Measurements from ENCODE around the gene IFTAP. TPM values are rescaled to one million over a fixed set of nuclear protein-coding genes. Genes with fewer than 3 reads are reported as not detected.

Gene IFTAP
- total and polyA plus RNA-seq, 2 of the 13 experiments (the other 11 are each of a cell fraction or from before 2014, with no cell fraction given) = 11.3 to 29.4 TPM

DNA sequence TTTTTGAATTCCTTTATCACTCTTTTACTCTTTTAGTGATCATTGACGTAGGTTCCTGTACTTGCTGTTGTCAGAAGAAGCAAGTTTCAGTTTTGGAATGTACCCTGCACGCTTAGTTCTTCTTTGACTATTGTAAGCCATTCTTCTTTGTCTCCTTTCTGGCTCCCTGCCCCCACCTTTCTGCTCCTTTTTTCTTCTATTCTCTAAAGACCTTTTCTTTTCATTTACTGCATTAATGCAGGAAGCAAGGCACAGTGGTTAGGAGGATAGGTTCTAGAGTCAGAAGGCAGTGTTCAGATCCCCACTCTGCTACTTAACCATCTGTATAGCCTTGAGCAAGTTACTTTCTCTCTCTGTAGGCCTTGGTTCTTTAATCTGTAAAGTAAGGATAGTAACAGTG, 37.5 kb downstream of the IFTAP start (continued):
- TF ChIP-seq, protein P1, sequence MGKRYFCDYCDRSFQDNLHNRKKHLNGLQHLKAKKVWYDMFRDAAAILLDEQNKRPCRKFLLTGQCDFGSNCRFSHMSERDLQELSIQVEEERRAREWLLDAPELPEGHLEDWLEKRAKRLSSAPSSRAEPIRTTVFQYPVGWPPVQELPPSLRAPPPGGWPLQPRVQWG (CRISPR knock-in tag; IDR thresholded peaks at IDR 0.05; ENCODE audit: borderline replicate concordance, low read depth) = no peak
- TF ChIP-seq, protein P2, sequence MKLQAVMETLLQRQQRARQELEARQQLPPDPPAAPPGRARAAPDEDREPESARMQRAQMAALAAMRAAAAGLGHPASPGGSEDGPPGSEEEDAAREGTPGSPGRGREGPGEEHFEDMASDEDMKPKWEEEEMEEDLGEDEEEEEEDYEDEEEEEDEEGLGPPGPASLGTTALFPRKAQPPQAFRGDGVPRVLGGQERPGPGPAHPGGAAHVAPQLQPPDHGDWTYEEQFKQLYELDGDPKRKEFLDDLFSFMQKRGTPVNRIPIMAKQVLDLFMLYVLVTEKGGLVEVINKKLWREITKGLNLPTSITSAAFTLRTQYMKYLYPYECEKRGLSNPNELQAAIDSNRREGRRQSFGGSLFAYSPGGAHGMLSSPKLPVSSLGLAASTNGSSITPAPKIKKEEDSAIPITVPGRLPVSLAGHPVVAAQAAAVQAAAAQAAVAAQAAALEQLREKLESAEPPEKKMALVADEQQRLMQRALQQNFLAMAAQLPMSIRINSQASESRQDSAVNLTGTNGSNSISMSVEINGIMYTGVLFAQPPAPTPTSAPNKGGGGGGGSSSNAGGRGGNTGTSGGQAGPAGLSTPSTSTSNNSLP (IDR thresholded peaks at IDR 0.05; ENCODE audit: low read depth, low read length) = no peak

DNA sequence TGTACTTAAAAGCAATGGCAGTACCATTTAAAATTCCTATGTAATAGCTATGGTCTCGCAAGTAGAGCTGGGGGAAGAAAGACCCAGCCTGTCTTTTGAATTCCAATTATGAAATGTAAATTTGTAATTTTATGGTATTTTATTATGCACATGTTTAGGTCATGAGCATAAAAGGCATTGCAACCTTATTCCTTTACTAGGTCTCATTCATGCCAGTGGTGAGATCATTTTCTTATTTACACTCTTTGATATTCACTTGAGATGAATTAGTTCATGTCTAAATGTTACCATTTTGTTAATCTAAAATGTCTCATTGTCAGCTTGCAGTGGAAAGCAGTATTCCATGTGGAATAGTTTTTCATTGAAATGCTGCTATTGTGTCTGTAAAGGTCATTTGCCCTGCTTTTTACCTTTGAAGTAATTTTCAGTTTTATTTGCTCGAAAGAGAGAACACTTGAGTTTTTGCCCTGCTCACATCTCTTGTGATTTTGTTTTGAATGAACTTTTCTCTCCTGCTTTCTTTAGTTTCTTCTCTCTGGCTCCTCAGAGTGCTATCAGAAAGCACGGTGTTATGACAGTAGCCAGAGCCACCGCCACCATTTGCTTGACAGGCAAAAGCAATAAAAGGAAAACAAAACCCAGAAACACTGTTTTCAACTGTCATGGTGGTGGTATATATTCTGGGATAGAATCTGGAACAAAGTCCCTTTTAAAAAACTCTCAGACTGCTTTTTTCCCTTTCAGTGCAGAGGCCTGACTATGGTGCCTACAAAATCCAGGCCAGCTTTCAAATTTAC, 41.0 kb downstream of the IFTAP start:
- H3K4me2 ChIP-seq (ENCODE audit: low read depth, low read length) = no peak overlapping the region
- TF ChIP-seq, protein P3, sequence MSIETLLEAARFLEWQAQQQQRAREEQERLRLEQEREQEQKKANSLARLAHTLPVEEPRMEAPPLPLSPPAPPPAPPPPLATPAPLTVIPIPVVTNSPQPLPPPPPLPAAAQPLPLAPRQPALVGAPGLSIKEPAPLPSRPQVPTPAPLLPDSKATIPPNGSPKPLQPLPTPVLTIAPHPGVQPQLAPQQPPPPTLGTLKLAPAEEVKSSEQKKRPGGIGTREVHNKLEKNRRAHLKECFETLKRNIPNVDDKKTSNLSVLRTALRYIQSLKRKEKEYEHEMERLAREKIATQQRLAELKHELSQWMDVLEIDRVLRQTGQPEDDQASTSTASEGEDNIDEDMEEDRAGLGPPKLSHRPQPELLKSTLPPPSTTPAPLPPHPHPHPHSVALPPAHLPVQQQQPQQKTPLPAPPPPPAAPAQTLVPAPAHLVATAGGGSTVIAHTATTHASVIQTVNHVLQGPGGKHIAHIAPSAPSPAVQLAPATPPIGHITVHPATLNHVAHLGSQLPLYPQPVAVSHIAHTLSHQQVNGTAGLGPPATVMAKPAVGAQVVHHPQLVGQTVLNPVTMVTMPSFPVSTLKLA (IDR thresholded peaks at IDR 0.05) = no peak
- TF ChIP-seq ZNF431 (CRISPR knock-in tag; IDR thresholded peaks at IDR 0.05; ENCODE audit: borderline replicate concordance, low read depth) (no peak), ZNF775 (CRISPR knock-in tag; IDR thresholded peaks at IDR 0.05; ENCODE audit: borderline replicate concordance) (no peak), KLF12 (CRISPR knock-in tag; IDR thresholded peaks at IDR 0.05; ENCODE audit: borderline replicate concordance) (no peak)
- TF ChIP-seq, protein P4, sequence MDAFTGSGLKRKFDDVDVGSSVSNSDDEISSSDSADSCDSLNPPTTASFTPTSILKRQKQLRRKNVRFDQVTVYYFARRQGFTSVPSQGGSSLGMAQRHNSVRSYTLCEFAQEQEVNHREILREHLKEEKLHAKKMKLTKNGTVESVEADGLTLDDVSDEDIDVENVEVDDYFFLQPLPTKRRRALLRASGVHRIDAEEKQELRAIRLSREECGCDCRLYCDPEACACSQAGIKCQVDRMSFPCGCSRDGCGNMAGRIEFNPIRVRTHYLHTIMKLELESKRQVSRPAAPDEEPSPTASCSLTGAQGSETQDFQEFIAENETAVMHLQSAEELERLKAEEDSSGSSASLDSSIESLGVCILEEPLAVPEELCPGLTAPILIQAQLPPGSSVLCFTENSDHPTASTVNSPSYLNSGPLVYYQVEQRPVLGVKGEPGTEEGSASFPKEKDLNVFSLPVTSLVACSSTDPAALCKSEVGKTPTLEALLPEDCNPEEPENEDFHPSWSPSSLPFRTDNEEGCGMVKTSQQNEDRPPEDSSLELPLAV (CRISPR knock-in tag; conservative IDR thresholded peaks at IDR 0.05; ENCODE audit: low read depth) = no peak
- TF ChIP-seq, protein P2 (IDR thresholded peaks at IDR 0.05; ENCODE audit: low read depth, low read length) = no peak
- no TSS peak for BruUV-seq (replicated peaks)
- H3K9me3 ChIP-seq (ENCODE audit: low read length) = no peaks in the 10 kb centered on the region
- no peak for FAIRE-seq
- CTCF ChIA-PET (ENCODE audit: low intra/inter-chr PET ratio, low total read pairs) = no interaction called here
- no peak overlapping the region for H3K4me3 ChIP-seq (replicated peaks in 1 of 3; ENCODE audit: insufficient read depth in 1 of 3, low read depth in 2 of 3, low read length in 3 of 3)
- 91% methylated on average over 4 of the region's 4 CpGs for WGBS (ENCODE audit: low lambda C conversion rate)
- DNase-seq (ENCODE audit: low spot score) = no peak
- no peaks in the 10 kb centered on the region for H3K27me3 ChIP-seq (ENCODE audit: control insufficient read depth in 1 of 2, insufficient read depth in 2 of 2, low read length in 2 of 2)
- H3K27ac ChIP-seq (ENCODE audit: extremely low read length, insufficient read depth, low read length) = no peak overlapping the region
- no peak overlapping the region for H2AFZ ChIP-seq (ENCODE audit: low read length)
- POLR2A ChIA-PET = no interaction called here
- no peaks in the 10 kb centered on the region for H4K20me1 ChIP-seq (ENCODE audit: insufficient read depth, low read length)
- H3K79me2 ChIP-seq (ENCODE audit: insufficient read depth, low read length) = no peaks in the 10 kb centered on the region
- intact Hi-C loops (cut with micrococcal nuclease; ENCODE audit: unreplicated experiment) (no loop called here), in situ Hi-C loops (cut with HindIII; ENCODE audit: extremely low pct_ligation_motif_present, low pct_unique_long_range_greater_than_20kb) (loop anchor here (10.0 kb wide), 1 partner anchor 60 kb away; no protein-coding TSS in a partner anchor)
- H3K9ac ChIP-seq (ENCODE audit: insufficient read depth, low read depth, low read length) = no peak overlapping the region
- H3K36me3 ChIP-seq (replicated peaks in 1 of 2; ENCODE audit: control insufficient read depth in 1 of 2, insufficient read depth in 2 of 2, low read length in 2 of 2) = no peaks in the 10 kb centered on the region
- no peaks in the 10 kb centered on the region for H3K4me1 ChIP-seq (ENCODE audit: insufficient read depth, low read length)
- ATAC-seq = no peak

Measured in HepG2 (cell line).